HepG2 (cell line): ENCODE measurements around the gene GPSM1. TPM values are rescaled to one million over a fixed set of nuclear protein-coding genes. Genes with fewer than 3 reads are reported as not detected.

Experiments used
- BRD4 ChIP-seq: sonication (generic); formaldehyde crosslinking; IDR thresholded peaks from 2 replicates; pipeline ENCODE4 v1.4.0; 2020; ENCODE audit warnings: missing genetic modification reagents
- CEBPB ChIP-seq: IDR thresholded peaks from 2 replicates; pipeline ENCODE4 v1.6.1; 2011; ENCODE audit warnings: low read depth, low read length, improper control_type of control experiment, borderline replicate concordance
- GTF3A ChIP-seq: sonication (generic); formaldehyde crosslinking; conservative IDR thresholded peaks from 2 replicates; pipeline ENCODE4 v1.4.0; 2020; ENCODE audit warnings: mild to moderate bottlenecking, missing genetic modification reagents
- HDAC2 ChIP-seq: sonication (generic); formaldehyde crosslinking; IDR thresholded peaks from 2 replicates; pipeline ENCODE4 v1.4.0; 2020; ENCODE audit warnings: missing genetic modification reagents
- NONO ChIP-seq, 2 experiments: fragments of 450-650 bp in 1 of 2; sonication (generic) in 1 of 2; formaldehyde crosslinking in 1 of 2; IDR thresholded peaks in 1 of 2; conservative IDR thresholded peaks in 1 of 2; 2 replicates each; pipeline versions ENCODE4 v1.6.1 to v1.8.0; 2017 to 2022; ENCODE audit warnings: mild to moderate bottlenecking in 1 of 2, missing genetic modification reagents in 1 of 2, moderate library complexity in 1 of 2
- ZBTB7A ChIP-seq: sonication (generic); formaldehyde crosslinking; IDR thresholded peaks from 2 replicates; pipeline ENCODE4 v1.8.0; 2022; ENCODE audit warnings: mild to moderate bottlenecking, missing genetic modification reagents
- ZFY ChIP-seq: sonication (generic); formaldehyde crosslinking; IDR thresholded peaks from 2 replicates; pipeline ENCODE4 v1.4.0; 2020; ENCODE audit warnings: missing genetic modification reagents
- ZNF253 ChIP-seq: sonication (generic); formaldehyde crosslinking; IDR thresholded peaks from 2 replicates; pipeline ENCODE4 v1.8.0; 2022; ENCODE audit warnings: mild to moderate bottlenecking, missing genetic modification reagents, borderline replicate concordance
- polyA plus RNA-seq, 8 experiments: library from polyadenylated mRNA; depleted of rRNA in 3 of 8; stranded (reverse) in 7 of 8; unstranded in 1 of 8; fragments of >200 nt; fragmentation: Illumina TruSeq in 4 of 8; extraction: Trizol in 4 of 8; gene quantifications; 2 replicates each; pipeline versions ENCODE4 v1.2.1 to v1.2.3, GENCODE V29; 2011 to 2016; ENCODE audit warnings: low read depth in 4 of 8, missing spikeins in 1 of 8, mixed read lengths in 1 of 8; ENCODE audit not compliant: insufficient read depth in 1 of 8
- total RNA-seq, 5 experiments: library from RNA; depleted of rRNA; stranded (reverse); fragments of >200 nt; fragmentation: Illumina TruSeq; extraction: Trizol; gene quantifications; 2 replicates each; pipeline ENCODE4 v1.2.3, GENCODE V29; 2016; ENCODE audit warnings: low read depth in 1 of 5
- TF ChIP-seq, protein P1 (sequence below): sonication (generic); formaldehyde crosslinking; IDR thresholded peaks from 2 replicates; pipeline ENCODE4 v1.5.1; 2020; ENCODE audit warnings: mild to moderate bottlenecking, moderate library complexity, missing genetic modification reagents
- TF ChIP-seq, protein P2 (sequence below): sonication (generic); formaldehyde crosslinking; IDR thresholded peaks from 2 replicates; pipeline ENCODE4 v1.4.0; 2020; ENCODE audit warnings: missing genetic modification reagents
- TF ChIP-seq, protein P3 (sequence below): sonication (generic); formaldehyde crosslinking; IDR thresholded peaks from 2 replicates; pipeline ENCODE4 v1.4.0; 2020; ENCODE audit warnings: mild to moderate bottlenecking, missing genetic modification reagents
- TF ChIP-seq, protein P4 (sequence below): sonication (generic); formaldehyde crosslinking; IDR thresholded peaks from 2 replicates; pipeline ENCODE4 v1.4.0; 2020; ENCODE audit warnings: missing genetic modification reagents, borderline replicate concordance
- TF ChIP-seq, protein P5 (sequence below): sonication (generic); formaldehyde crosslinking; IDR thresholded peaks from 2 replicates; pipeline ENCODE4 v1.4.0; 2020; ENCODE audit warnings: mild to moderate bottlenecking, missing genetic modification reagents, borderline replicate concordance

Gene GPSM1
- total and polyA plus RNA-seq, 2 of the 13 experiments (the other 11 are each of a cell fraction or from before 2014, with no cell fraction given), result 1.0 to 2.4 TPM

DNA sequence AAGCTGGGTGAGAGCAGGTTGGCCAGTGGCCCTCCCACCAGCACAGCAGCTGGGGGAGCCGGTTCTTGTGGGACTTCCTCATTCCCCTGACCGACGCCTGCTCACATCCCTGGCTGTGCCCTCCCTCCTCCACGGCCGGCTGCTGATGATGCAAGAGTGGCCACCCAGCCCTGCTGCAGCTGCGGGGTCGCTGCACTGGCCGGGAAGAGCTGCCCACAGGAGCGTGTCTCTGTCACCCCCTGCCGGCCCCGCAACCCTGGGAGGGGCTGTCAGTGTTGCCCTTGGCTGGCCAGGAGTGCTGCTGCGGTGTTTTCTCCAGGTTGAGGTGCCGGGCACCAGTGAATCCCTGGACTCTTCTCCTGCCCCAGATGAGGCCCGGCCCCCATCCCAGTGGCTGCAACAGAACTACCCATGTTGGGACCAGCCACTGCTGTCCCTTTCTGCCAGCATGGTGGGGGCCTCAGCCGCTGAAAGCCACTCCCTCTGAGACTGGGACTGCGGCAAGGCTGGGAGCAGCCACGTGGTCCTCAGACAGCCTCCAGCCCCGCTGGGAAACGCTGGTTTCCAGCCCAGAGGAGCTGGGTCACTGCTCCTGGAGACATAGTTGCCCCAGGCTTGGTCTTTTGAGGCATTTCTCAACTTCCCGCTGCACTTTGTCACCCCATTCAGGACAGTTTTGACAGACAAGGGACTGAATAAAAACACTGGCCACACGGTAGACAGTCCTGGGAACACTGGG, 45.4 kb downstream of the GPSM1 start (continued):
- TF ChIP-seq, protein P1, sequence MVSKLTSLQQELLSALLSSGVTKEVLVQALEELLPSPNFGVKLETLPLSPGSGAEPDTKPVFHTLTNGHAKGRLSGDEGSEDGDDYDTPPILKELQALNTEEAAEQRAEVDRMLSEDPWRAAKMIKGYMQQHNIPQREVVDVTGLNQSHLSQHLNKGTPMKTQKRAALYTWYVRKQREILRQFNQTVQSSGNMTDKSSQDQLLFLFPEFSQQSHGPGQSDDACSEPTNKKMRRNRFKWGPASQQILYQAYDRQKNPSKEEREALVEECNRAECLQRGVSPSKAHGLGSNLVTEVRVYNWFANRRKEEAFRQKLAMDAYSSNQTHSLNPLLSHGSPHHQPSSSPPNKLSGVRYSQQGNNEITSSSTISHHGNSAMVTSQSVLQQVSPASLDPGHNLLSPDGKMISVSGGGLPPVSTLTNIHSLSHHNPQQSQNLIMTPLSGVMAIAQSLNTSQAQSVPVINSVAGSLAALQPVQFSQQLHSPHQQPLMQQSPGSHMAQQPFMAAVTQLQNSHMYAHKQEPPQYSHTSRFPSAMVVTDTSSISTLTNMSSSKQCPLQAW (CRISPR knock-in tag), result 0 out of 2 replicates have a peak, but pooled peaks have one; percentile 15
- TF ChIP-seq CEBPB, result peak; percentile 97
- peak; percentile 45; the same call in 1 of the 2 replicates for TF ChIP-seq ZFY (CRISPR knock-in tag)
- peak; percentile 76; the same call in 1 of the 2 replicates for TF ChIP-seq HDAC2
- peak; percentile 73 for TF ChIP-seq ZBTB7A (CRISPR knock-in tag)
- TF ChIP-seq ZNF253 (CRISPR knock-in tag), result 0 out of 2 replicates have a peak, but pooled peaks have one; percentile 32
- TF ChIP-seq, protein P2, sequence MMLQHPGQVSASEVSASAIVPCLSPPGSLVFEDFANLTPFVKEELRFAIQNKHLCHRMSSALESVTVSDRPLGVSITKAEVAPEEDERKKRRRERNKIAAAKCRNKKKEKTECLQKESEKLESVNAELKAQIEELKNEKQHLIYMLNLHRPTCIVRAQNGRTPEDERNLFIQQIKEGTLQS (CRISPR knock-in tag), result peak; percentile 99
- no peak for TF ChIP-seq NONO (IDR thresholded peaks at IDR 0.05)
- TF ChIP-seq NONO (CRISPR knock-in tag; conservative IDR thresholded peaks at IDR 0.05), result peak; percentile 70
- TF ChIP-seq, protein P3, sequence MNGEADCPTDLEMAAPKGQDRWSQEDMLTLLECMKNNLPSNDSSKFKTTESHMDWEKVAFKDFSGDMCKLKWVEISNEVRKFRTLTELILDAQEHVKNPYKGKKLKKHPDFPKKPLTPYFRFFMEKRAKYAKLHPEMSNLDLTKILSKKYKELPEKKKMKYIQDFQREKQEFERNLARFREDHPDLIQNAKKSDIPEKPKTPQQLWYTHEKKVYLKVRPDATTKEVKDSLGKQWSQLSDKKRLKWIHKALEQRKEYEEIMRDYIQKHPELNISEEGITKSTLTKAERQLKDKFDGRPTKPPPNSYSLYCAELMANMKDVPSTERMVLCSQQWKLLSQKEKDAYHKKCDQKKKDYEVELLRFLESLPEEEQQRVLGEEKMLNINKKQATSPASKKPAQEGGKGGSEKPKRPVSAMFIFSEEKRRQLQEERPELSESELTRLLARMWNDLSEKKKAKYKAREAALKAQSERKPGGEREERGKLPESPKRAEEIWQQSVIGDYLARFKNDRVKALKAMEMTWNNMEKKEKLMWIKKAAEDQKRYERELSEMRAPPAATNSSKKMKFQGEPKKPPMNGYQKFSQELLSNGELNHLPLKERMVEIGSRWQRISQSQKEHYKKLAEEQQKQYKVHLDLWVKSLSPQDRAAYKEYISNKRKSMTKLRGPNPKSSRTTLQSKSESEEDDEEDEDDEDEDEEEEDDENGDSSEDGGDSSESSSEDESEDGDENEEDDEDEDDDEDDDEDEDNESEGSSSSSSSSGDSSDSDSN (CRISPR knock-in tag), result peak; percentile 69; the same call in 1 of the 2 replicates
- TF ChIP-seq, protein P4, sequence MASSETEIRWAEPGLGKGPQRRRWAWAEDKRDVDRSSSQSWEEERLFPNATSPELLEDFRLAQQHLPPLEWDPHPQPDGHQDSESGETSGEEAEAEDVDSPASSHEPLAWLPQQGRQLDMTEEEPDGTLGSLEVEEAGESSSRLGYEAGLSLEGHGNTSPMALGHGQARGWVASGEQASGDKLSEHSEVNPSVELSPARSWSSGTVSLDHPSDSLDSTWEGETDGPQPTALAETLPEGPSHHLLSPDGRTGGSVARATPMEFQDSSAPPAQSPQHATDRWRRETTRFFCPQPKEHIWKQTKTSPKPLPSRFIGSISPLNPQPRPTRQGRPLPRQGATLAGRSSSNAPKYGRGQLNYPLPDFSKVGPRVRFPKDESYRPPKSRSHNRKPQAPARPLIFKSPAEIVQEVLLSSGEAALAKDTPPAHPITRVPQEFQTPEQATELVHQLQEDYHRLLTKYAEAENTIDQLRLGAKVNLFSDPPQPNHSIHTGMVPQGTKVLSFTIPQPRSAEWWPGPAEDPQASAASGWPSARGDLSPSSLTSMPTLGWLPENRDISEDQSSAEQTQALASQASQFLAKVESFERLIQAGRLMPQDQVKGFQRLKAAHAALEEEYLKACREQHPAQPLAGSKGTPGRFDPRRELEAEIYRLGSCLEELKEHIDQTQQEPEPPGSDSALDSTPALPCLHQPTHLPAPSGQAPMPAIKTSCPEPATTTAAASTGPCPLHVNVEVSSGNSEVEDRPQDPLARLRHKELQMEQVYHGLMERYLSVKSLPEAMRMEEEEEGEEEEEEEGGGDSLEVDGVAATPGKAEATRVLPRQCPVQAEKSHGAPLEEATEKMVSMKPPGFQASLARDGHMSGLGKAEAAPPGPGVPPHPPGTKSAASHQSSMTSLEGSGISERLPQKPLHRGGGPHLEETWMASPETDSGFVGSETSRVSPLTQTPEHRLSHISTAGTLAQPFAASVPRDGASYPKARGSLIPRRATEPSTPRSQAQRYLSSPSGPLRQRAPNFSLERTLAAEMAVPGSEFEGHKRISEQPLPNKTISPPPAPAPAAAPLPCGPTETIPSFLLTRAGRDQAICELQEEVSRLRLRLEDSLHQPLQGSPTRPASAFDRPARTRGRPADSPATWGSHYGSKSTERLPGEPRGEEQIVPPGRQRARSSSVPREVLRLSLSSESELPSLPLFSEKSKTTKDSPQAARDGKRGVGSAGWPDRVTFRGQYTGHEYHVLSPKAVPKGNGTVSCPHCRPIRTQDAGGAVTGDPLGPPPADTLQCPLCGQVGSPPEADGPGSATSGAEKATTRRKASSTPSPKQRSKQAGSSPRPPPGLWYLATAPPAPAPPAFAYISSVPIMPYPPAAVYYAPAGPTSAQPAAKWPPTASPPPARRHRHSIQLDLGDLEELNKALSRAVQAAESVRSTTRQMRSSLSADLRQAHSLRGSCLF (CRISPR knock-in tag), result no peak
- peak; percentile 68; the same call in 1 of the 2 replicates for TF ChIP-seq BRD4 (CRISPR knock-in tag)
- TF ChIP-seq GTF3A, result no peak
- TF ChIP-seq, protein P5, sequence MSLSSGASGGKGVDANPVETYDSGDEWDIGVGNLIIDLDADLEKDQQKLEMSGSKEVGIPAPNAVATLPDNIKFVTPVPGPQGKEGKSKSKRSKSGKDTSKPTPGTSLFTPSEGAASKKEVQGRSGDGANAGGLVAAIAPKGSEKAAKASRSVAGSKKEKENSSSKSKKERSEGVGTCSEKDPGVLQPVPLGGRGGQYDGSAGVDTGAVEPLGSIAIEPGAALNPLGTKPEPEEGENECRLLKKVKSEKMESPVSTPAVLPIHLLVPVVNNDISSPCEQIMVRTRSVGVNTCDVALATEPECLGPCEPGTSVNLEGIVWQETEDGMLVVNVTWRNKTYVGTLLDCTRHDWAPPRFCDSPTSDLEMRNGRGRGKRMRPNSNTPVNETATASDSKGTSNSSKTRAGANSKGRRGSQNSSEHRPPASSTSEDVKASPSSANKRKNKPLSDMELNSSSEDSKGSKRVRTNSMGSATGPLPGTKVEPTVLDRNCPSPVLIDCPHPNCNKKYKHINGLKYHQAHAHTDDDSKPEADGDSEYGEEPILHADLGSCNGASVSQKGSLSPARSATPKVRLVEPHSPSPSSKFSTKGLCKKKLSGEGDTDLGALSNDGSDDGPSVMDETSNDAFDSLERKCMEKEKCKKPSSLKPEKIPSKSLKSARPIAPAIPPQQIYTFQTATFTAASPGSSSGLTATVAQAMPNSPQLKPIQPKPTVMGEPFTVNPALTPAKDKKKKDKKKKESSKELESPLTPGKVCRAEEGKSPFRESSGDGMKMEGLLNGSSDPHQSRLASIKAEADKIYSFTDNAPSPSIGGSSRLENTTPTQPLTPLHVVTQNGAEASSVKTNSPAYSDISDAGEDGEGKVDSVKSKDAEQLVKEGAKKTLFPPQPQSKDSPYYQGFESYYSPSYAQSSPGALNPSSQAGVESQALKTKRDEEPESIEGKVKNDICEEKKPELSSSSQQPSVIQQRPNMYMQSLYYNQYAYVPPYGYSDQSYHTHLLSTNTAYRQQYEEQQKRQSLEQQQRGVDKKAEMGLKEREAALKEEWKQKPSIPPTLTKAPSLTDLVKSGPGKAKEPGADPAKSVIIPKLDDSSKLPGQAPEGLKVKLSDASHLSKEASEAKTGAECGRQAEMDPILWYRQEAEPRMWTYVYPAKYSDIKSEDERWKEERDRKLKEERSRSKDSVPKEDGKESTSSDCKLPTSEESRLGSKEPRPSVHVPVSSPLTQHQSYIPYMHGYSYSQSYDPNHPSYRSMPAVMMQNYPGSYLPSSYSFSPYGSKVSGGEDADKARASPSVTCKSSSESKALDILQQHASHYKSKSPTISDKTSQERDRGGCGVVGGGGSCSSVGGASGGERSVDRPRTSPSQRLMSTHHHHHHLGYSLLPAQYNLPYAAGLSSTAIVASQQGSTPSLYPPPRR, result 0 out of 2 replicates have a peak, but pooled peaks have one; percentile 53
